Activated B cell treated with CpG ODN at 0.5 μM for 24 hours (primary cell): ENCODE results near the gene GPR141. TPM values are rescaled to one million over a fixed set of nuclear protein-coding genes. Genes with fewer than 3 reads are reported as not detected.

ENCODE experiments used
- ATAC-seq: fragments of 200-7000 bp; cut with Tn5 transposase; one replicate; pipeline ENCODE4 v1.10.0; 2021; ENCODE audit warnings: low read depth, mild to moderate bottlenecking, moderate library complexity
- CTCF ChIA-PET: fragments of 350-600 bp; sonication (Branson Sonifier 250); formaldehyde crosslinking; loops from one replicate; lab custom pipeline; 2021; ENCODE audit warnings: antibody characterized with exemption; lab: Charles Lee
- POLR2A ChIA-PET: fragments of 350-600 bp; sonication (Branson Sonifier 250); formaldehyde crosslinking; loops from one replicate; lab custom pipeline; 2021; ENCODE audit warnings: antibody characterized with exemption; lab: Charles Lee
- DNase-seq: peaks from one replicate; pipeline ENCODE4 v3.0.0; 2022
- H3K27ac Mint-ChIP-seq: one replicate; pipeline ENCODE4 v1.8.0; 2020; ENCODE audit warnings: mixed read lengths
- H3K27me3 Mint-ChIP-seq: one replicate; pipeline ENCODE4 v1.8.0; 2021; ENCODE audit warnings: mixed read lengths
- H3K36me3 Mint-ChIP-seq: one replicate; pipeline ENCODE4 v1.8.0; 2021; ENCODE audit warnings: low read depth, mixed read lengths
- H3K4me1 Mint-ChIP-seq: one replicate; pipeline ENCODE4 v1.8.0; 2021; ENCODE audit warnings: mixed read lengths
- H3K4me3 Mint-ChIP-seq: one replicate; pipeline ENCODE4 v1.8.0; 2020; ENCODE audit warnings: mild to moderate bottlenecking, mixed read lengths
- H3K9me3 Mint-ChIP-seq: one replicate; pipeline ENCODE4 v1.8.0; 2020; ENCODE audit warnings: mixed read lengths
- CTCF ChIP-seq: fragments of 200-600 bp; IDR thresholded peaks from one replicate; pipeline ENCODE4 v1.8.0; 2022; ENCODE audit warnings: antibody characterized with exemption, mild to moderate bottlenecking
- intact Hi-C: fragments of 100-400 bp; cut with micrococcal nuclease; formaldehyde crosslinking; loops from one replicate; pipeline ENCODE4 v1.15.1; 2024
- total RNA-seq: library from RNA; stranded (reverse); gene quantifications from 2 replicates; pipeline ENCODE4 v1.2.3, GENCODE V29; 2022

Gene GPR141
- total RNA-seq, 1 donor from 2014 or later: not detected

GRCh38 chr7:37684927-37685326, 1.4 kb downstream of the GPR141 start:
- DNase-seq: no peak
- CTCF ChIA-PET: no interaction called here
- peaks cover 59% of the 10 kb centered on the region for H3K27me3 Mint-ChIP-seq
- H3K4me1 Mint-ChIP-seq: peaks cover 39% of the 10 kb centered on the region
- H3K9me3 Mint-ChIP-seq: no peaks in the 10 kb centered on the region
- POLR2A ChIA-PET: interaction anchor here (0.6 kb wide), 1 partner anchor 27 kb away, joined by 4 read pairs; no protein-coding TSS in a partner anchor
- H3K27ac Mint-ChIP-seq: no peak overlapping the region
- no peak overlapping the region for H3K4me3 Mint-ChIP-seq
- intact Hi-C loops: no loop called here
- TF ChIP-seq CTCF: no peak
- no peaks in the 10 kb centered on the region for H3K36me3 Mint-ChIP-seq
- no peak for ATAC-seq

- intact Hi-C loops: no loop called here
- ChIA-PET POLR2A (no interaction called here), CTCF (no interaction called here)
Observed at GRCh38 chr7:37686556-37687345, 3.2 kb downstream of the GPR141 start.

GRCh38 chr7:37690206-37690605, 6.6 kb downstream of the GPR141 start:
- Mint-ChIP-seq H3K4me3 (no peak overlapping the region), H3K4me1 (peaks cover 8% of the 10 kb centered on the region), H3K27me3 (peaks cover 73% of the 10 kb centered on the region), H3K36me3 (no peaks in the 10 kb centered on the region), H3K27ac (no peak overlapping the region), H3K9me3 (peaks cover 6% of the 10 kb centered on the region)
- ATAC-seq (no peak), DNase-seq (no peak)
- ChIA-PET POLR2A (no interaction called here), CTCF (no interaction called here)
- intact Hi-C loops: no loop called here
- TF ChIP-seq CTCF: no peak

More at GRCh38 chr7:37686556-37687345, 3.2 kb downstream of the GPR141 start:
- Mint-ChIP-seq H3K27ac (no peak overlapping the region), H3K4me3 (no peak overlapping the region), H3K4me1 (peaks cover 36% of the 10 kb centered on the region), H3K27me3 (peaks cover 56% of the 10 kb centered on the region), H3K9me3 (peaks cover 5% of the 10 kb centered on the region), H3K36me3 (no peaks in the 10 kb centered on the region)
- DNase-seq (no peak), ATAC-seq (no peak)
- no peak for TF ChIP-seq CTCF

GRCh38 chr7:37694208-37695094, 10.9 kb downstream of the GPR141 start:
- Mint-ChIP-seq H3K4me3 (no peak overlapping the region), H3K27ac (no peak overlapping the region), H3K36me3 (no peaks in the 10 kb centered on the region), H3K4me1 (peaks cover 6% of the 10 kb centered on the region), H3K27me3 (peaks cover 66% of the 10 kb centered on the region), H3K9me3 (peaks cover 6% of the 10 kb centered on the region)
- DNase-seq: no peak
- intact Hi-C loops: no loop called here
- no peak for ATAC-seq
- ChIA-PET CTCF (interaction anchor here (1.7 kb wide), 1 partner anchor 38 kb away, joined by 5 read pairs; no protein-coding TSS in a partner anchor), POLR2A (no interaction called here)
- no peak for TF ChIP-seq CTCF

GRCh38 chr7:37698276-37698675, 14.7 kb downstream of the GPR141 start:
- CTCF ChIA-PET: no interaction called here
- Mint-ChIP-seq H3K27ac (no peak overlapping the region), H3K4me3 (no peak overlapping the region), H3K9me3 (no peaks in the 10 kb centered on the region), H3K36me3 (no peaks in the 10 kb centered on the region), H3K4me1 (no peaks in the 10 kb centered on the region), H3K27me3 (peaks cover 44% of the 10 kb centered on the region)
- no peak for TF ChIP-seq CTCF
- ATAC-seq (no peak), DNase-seq (no peak)
- POLR2A ChIA-PET: no interaction called here
- intact Hi-C loops: no loop called here
